BLaER1 treated with 17β-estradiol and CSF1 and Interleukin-3, amounts not matched to agents 10 nM and 100 nM (cell line): Measurements from ENCODE around the gene SPTA1.
"Not testable (repeated sequence)": the region's sequence is repeated elsewhere in the genome, so short reads cannot be mapped to it uniquely, and the experiment has no call there.

Experiments
- H3K27ac ChIP-seq, 11 experiments: shearing (Covaris generic); formaldehyde crosslinking; 2 replicates each; pipeline ENCODE4 v1.8.1; 2022
- H3K27me3 ChIP-seq, 11 experiments: shearing (Covaris generic); formaldehyde crosslinking; 2 replicates each; pipeline ENCODE4 v1.8.1; 2022
- H3K36me3 ChIP-seq, 11 experiments: shearing (Covaris generic); formaldehyde crosslinking; 2 replicates each; pipeline ENCODE4 v1.8.1; 2022
- H3K4me1 ChIP-seq, 10 experiments: shearing (Covaris generic); formaldehyde crosslinking; 2 replicates each; pipeline ENCODE4 v1.8.1; 2022
- H3K4me2 ChIP-seq, 11 experiments: shearing (Covaris generic); formaldehyde crosslinking; 2 replicates each; pipeline ENCODE4 v1.8.1; 2022
- H3K4me3 ChIP-seq, 10 experiments: shearing (Covaris generic); formaldehyde crosslinking; 2 replicates each; pipeline ENCODE4 v1.8.1; 2022
- H3K9ac ChIP-seq, 11 experiments: shearing (Covaris generic); formaldehyde crosslinking; 2 replicates each; pipeline ENCODE4 v1.8.1; 2022
- H3K9me3 ChIP-seq, 11 experiments: shearing (Covaris generic); formaldehyde crosslinking; replicated peaks in 1 of 11; 2 replicates each; pipeline ENCODE4 v1.8.1; 2022
- H4K20me1 ChIP-seq, 11 experiments: shearing (Covaris generic); formaldehyde crosslinking; 2 replicates each; pipeline ENCODE4 v1.8.1; 2022
- Cebpa-rat ChIP-seq, 11 experiments: shearing (Covaris generic); IDR thresholded peaks; 2 replicates each; pipeline ENCODE4 v1.8.1; 2022

Gene SPTA1

DNA sequence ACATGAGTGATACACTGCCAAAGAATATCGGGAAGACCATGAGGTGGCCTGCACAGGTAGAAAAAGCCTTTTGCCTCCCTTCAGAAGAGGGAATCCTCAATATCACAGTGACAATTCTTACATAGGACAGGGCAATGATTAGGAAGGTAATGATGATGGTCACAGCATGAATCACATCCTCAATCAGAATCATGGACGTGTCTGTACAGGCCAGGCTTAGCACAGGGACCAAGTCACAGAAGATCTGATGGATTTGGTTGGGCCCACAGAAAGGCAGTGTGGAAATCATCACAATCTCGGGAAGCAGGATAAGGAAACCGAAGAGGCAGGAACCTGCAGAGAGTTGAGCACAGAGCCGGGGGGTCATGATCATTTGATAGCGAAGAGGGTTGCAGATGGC lies 30.8 kb upstream of the SPTA1 start:
- Histone ChIP-seq H3K27ac (no peak overlapping the region), H3K4me2 (no peak overlapping the region), H3K27me3 (no peaks in the 10 kb centered on the region), H3K9ac (no peak overlapping the region), H3K36me3 (no peaks in the 10 kb centered on the region), H3K9me3 (no peaks in the 10 kb centered on the region), H3K4me1 (no peaks in the 10 kb centered on the region), H4K20me1 (no peaks in the 10 kb centered on the region), H3K4me3 (no peak overlapping the region)
- no peak for TF ChIP-seq Cebpa-rat (IDR thresholded peaks at IDR 0.05)

DNA sequence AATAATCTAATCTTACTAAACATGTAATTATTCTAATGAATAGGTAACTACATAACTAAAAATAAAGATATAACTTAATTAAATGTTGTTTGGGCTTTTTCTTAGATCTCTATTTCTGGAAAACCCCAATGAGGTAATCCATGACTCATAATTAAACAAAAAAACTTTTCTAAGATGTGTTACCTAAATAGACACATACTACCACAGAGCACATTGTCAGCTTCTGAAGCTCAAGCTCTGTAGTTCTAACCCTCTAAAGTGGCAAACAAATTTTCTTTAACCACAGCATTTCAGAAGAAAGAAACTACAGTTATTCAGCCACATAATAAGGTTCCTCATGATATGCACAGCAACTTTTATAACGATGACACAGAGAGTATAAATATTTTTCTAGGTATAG lies 29.8 kb upstream of the SPTA1 start:
- no peak overlapping the region for H3K4me3 ChIP-seq
- H3K9ac ChIP-seq: no peak overlapping the region
- H3K4me2 ChIP-seq: no peak overlapping the region
- H3K9me3 ChIP-seq: no peaks in the 10 kb centered on the region
- no peaks in the 10 kb centered on the region for H3K4me1 ChIP-seq
- H3K36me3 ChIP-seq: no peaks in the 10 kb centered on the region
- H3K27me3 ChIP-seq: no peaks in the 10 kb centered on the region
- no peak for TF ChIP-seq Cebpa-rat (IDR thresholded peaks at IDR 0.05)
- H4K20me1 ChIP-seq: no peaks in the 10 kb centered on the region
- no peak overlapping the region for H3K27ac ChIP-seq

DNA sequence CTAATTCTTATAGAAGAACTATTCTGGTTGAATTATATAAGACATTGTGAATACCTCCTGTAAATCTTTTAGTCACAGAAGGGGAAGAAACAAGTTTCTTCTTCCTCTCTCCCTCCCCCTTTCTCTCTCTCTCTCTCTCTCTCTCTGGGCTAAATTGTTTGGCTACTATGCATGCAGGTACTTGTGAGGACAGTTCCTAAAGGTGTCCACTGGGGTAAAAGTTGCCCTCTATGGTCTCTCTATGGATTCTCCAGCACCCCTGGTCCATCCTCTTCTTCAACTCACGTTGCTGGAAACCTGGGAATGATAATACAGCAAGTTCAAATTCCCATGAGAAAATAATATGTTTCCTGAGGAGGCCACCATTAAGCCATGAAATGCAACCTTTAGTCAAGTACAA lies 28.2 kb upstream of the SPTA1 start:
- H3K4me2 ChIP-seq: no peak overlapping the region
- H3K4me3 ChIP-seq: no peak overlapping the region
- H3K9ac ChIP-seq: no peak overlapping the region
- TF ChIP-seq Cebpa-rat (IDR thresholded peaks at IDR 0.05): no peak
- H3K36me3 ChIP-seq: no peaks in the 10 kb centered on the region
- no peaks in the 10 kb centered on the region for H4K20me1 ChIP-seq
- H3K9me3 ChIP-seq: no peaks in the 10 kb centered on the region
- no peak overlapping the region for H3K27ac ChIP-seq
- no peaks in the 10 kb centered on the region for H3K4me1 ChIP-seq
- no peaks in the 10 kb centered on the region for H3K27me3 ChIP-seq

DNA sequence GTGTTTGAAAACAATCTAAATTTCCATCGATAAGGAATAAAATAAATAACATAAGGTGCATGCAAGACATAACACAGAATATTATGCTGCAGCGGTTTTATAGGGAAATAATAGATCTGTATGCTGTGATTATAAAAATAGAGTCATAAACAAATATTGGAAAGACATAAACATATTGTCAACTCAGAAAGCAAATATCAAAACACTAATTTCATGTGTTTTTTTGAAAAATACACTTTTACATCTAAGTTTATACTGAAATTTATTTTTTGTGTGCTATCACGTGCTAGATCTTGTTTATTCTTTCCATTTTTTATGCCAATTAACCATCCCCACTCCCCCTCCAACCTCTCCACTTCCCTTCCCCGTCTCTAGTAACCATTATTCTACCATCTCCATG lies 24.6 kb upstream of the SPTA1 start:
- Histone ChIP-seq H3K27ac (no peak overlapping the region), H3K9me3 (no peaks in the 10 kb centered on the region), H3K27me3 (no peaks in the 10 kb centered on the region), H3K4me2 (no peak overlapping the region), H3K9ac (no peak overlapping the region), H3K4me3 (no peak overlapping the region), H3K36me3 (no peaks in the 10 kb centered on the region), H3K4me1 (no peaks in the 10 kb centered on the region), H4K20me1 (no peaks in the 10 kb centered on the region)
- no peak for TF ChIP-seq Cebpa-rat (IDR thresholded peaks at IDR 0.05)

DNA sequence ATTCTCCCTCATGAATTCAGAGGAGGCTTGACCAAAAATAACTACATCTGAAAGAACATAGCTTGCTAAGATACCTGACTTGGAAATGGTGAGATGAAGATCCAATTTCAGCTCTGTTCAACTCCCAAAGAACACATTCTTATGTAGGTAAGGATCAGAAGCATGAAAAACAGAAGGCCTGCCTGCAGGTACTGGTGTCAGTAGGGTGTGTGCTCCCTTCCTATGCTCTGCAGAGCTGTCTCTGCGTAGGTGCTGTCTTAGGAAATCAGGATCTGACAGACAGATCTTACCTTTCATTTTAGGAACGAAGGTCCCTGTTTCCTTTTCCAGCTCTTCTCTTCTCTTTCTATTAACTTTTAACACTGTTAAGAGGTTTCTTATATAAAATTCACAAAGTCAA lies 19.6 kb upstream of the SPTA1 start:
- no peak overlapping the region for H3K9ac ChIP-seq
- no peaks in the 10 kb centered on the region for H3K9me3 ChIP-seq
- H3K4me1 ChIP-seq: no peaks in the 10 kb centered on the region
- H3K4me3 ChIP-seq: no peak overlapping the region
- H4K20me1 ChIP-seq: no peaks in the 10 kb centered on the region
- no peak overlapping the region for H3K27ac ChIP-seq
- H3K36me3 ChIP-seq: no peaks in the 10 kb centered on the region
- TF ChIP-seq Cebpa-rat (IDR thresholded peaks at IDR 0.05): no peak
- H3K27me3 ChIP-seq: no peaks in the 10 kb centered on the region
- H3K4me2 ChIP-seq: no peak overlapping the region

DNA sequence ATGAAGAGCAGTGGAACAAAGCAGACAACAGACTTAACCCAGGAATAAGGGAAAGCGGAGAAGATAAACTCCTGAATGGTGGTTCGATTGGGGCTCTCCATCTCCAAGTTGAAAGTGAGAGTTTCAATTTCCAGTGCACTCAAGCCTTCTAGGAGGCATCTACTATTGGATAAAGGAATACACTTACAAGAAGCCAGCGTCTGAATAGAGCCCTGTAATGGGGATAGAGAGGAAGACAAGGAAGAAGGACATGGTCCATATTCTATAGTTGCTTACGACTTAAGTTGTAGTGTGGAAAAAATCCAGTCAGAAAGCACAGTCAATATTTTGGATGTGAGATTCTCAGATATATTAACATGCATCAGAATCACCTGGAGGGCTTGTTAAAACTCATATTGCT lies 14.0 kb upstream of the SPTA1 start, which contains the start of gene OR6K2:
Gene OR6K2 (minus strand): TSS at position 101 of the 400 bp plus-strand sequence. CDS start 0 bp downstream, at position 101.
- Histone ChIP-seq H3K36me3 (no peaks in the 10 kb centered on the region), H3K9ac (no peak within 1 kb of the TSS), H3K9me3 (no peaks in the 10 kb centered on the region), H3K4me2 (no peak within 1 kb of the TSS), H3K27me3 (no peaks in the 10 kb centered on the region), H4K20me1 (no peaks in the 10 kb centered on the region), H3K27ac (no peak within 1 kb of the TSS), H3K4me1 (no peaks in the 10 kb centered on the region), H3K4me3 (no peak within 1 kb of the TSS)
- TF ChIP-seq Cebpa-rat (IDR thresholded peaks at IDR 0.05): no peak

DNA sequence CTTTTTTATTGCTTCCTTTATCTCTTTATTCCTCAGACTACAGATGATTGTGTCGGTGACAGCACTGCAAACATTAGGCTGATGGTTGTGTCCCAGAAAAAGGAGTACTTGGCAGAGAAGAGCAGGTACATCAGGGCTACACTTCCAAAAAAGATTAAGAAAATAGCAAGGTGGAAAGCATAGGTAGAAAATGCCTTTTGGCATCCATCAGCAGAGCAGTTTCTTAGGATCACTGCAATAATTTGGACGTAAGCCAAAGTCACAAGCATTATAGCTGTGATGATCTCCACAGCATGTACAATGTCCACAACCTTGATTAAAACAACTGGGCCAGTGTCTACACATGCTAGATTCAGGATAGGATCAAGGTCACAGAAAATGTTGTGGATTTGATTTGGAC lies 8.1 kb upstream of the SPTA1 start:
- H3K27ac ChIP-seq: no peak overlapping the region
- no peak overlapping the region for H3K4me2 ChIP-seq
- no peak overlapping the region for H3K4me3 ChIP-seq
- H4K20me1 ChIP-seq: no peaks in the 10 kb centered on the region
- no peaks in the 10 kb centered on the region for H3K36me3 ChIP-seq
- H3K9me3 ChIP-seq: no peaks in the 10 kb centered on the region
- H3K4me1 ChIP-seq: no peaks in the 10 kb centered on the region
- H3K9ac ChIP-seq: no peak overlapping the region
- H3K27me3 ChIP-seq: no peaks in the 10 kb centered on the region
- no peak for TF ChIP-seq Cebpa-rat (IDR thresholded peaks at IDR 0.05)

DNA sequence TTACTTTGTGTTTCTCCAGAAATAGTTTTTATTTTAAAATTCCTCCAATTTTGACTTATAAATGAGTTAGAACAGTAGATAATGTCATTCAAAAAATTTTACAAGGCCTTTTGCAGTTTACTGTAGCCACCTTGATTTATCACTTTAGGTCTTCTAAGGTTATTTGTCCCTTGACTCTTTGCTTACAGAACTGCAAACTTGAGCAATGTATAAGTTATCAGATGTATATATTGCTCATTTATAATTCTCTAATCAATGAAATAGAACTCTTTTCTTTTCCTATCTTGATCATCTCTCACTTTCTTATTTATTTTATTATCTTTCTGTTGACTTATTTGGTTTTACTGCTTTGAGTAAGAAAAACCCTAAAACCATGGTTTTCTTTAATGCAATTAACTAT lies 5.8 kb upstream of the SPTA1 start:
- H3K4me1 ChIP-seq: no peaks in the 10 kb centered on the region
- no peak overlapping the region for H3K4me3 ChIP-seq
- no peaks in the 10 kb centered on the region for H3K9me3 ChIP-seq
- TF ChIP-seq Cebpa-rat (IDR thresholded peaks at IDR 0.05): no peak
- H3K27ac ChIP-seq: no peak overlapping the region
- H3K36me3 ChIP-seq: no peaks in the 10 kb centered on the region
- H3K9ac ChIP-seq: no peak overlapping the region
- H3K4me2 ChIP-seq: no peak overlapping the region
- no peaks in the 10 kb centered on the region for H4K20me1 ChIP-seq
- H3K27me3 ChIP-seq: no peaks in the 10 kb centered on the region

DNA sequence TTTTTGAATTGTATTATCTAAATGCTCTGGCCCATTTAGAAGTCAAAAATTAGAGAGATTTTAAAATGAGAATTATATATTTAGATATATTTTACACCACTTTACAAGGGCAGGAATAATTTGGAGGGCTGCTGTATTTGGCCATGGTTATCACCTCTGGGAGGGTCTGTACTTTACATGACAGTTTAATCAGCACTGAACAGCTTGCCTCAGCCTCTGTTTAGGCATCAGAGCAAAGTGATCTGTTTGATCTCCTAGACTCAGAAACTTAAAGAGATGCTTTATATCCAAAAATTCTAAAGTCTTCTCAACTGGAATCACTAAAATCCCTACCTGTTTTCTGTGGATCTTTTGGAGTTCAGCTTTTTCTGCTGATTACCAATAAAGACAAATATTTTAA lies 5.4 kb upstream of the SPTA1 start:
- no peaks in the 10 kb centered on the region for H4K20me1 ChIP-seq
- H3K27me3 ChIP-seq: no peaks in the 10 kb centered on the region
- H3K36me3 ChIP-seq: no peaks in the 10 kb centered on the region
- no peak overlapping the region for H3K27ac ChIP-seq
- H3K4me2 ChIP-seq: no peak overlapping the region
- no peaks in the 10 kb centered on the region for H3K4me1 ChIP-seq
- H3K9ac ChIP-seq: no peak overlapping the region
- no peak overlapping the region for H3K4me3 ChIP-seq
- H3K9me3 ChIP-seq: no peaks in the 10 kb centered on the region
- TF ChIP-seq Cebpa-rat (IDR thresholded peaks at IDR 0.05): no peak

DNA sequence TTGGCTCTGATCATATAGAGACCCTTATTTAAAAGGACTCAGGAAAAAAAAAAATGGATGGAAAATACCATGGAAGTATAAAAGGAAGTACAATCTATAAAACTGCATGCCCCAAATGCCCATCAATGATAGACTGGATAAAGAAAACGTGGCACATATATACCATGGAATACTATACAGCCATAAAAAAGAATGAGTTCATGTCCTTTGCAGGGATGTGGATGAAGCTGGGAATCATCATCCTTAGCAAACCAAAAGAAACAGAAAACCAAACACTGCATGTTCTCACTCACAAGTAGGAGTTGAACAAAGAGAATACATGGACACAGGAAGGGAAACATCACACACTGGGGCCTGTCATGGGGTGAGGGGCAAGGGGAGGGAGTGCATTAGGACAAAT lies 4.6 kb upstream of the SPTA1 start:
- H3K36me3 ChIP-seq, H3K27me3 ChIP-seq, H3K4me3 ChIP-seq, H3K4me2 ChIP-seq, H3K27ac ChIP-seq, H4K20me1 ChIP-seq, H3K4me1 ChIP-seq, H3K9me3 ChIP-seq, H3K9ac ChIP-seq: not testable (repeated sequence)

DNA sequence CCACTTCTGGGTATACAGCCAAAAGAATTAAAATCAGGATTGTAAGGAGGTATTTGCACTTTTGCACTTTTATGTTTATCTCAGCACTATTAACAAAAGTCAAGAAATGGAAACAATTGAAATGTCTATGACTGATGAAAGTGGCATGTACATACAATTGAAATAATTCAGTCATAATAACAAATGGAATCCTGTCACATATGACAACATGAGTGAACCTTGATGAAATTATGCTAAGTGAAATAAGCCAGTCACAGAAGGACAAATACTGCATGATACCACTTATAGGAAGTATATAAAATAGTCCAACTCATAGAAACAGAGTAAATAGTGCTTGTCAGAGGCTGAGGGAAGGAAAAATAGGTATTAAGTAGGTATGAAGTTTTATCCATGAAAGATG lies 3.4 kb upstream of the SPTA1 start:
- Histone ChIP-seq H3K27me3 (no peaks in the 10 kb centered on the region), H3K27ac (no peak overlapping the region), H3K4me3 (no peak overlapping the region), H3K9me3 (no peaks in the 10 kb centered on the region), H3K4me2 (no peak overlapping the region), H4K20me1 (no peaks in the 10 kb centered on the region), H3K36me3 (no peaks in the 10 kb centered on the region), H3K9ac (no peak overlapping the region), H3K4me1 (peaks cover 0 to 8% (median 0%) of the 10 kb centered on the region in 10 experiments; a peak in 3 of 20 replicates)
- TF ChIP-seq Cebpa-rat (IDR thresholded peaks at IDR 0.05): no peak
